Loucy (cell line): ENCODE results near the gene KLF9.

ENCODE experiments used
- EZH2phosphoT487 ChIP-seq: fragments of 200-600 bp; IDR thresholded peaks from 2 replicates; pipeline ENCODE4 v1.6.1; 2018; ENCODE audit warnings: antibody characterized with exemption, mild to moderate bottlenecking, moderate library complexity, borderline replicate concordance
- TF ChIP-seq, protein P1 (sequence below): fragments of 200-600 bp; sonication (generic); conservative IDR thresholded peaks from 2 replicates; pipeline ENCODE4 v1.5.1; 2014; ENCODE audit warnings: mild to moderate bottlenecking, antibody characterized with exemption, low read length

DNA sequence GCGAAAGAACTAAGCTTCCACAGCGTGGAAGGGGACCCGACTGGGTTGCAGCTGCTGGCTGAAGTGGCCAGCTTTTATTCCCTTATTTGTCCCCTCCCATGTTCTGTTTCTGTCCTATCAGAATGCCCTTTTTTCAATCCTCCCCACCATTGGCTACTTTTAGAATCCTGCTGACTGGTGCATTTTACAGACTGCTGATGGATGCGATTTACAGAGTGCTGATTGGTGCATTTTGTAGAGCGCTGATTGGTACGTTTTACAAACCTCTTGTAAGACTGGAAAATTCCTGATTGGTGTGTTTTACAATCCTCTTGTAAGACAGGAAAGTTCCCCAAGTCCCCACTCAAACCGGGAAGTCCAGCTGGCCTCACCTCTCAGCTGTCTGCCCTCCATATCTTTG, 50.7 kb downstream of the KLF9 start:
- TF ChIP-seq, protein P1, sequence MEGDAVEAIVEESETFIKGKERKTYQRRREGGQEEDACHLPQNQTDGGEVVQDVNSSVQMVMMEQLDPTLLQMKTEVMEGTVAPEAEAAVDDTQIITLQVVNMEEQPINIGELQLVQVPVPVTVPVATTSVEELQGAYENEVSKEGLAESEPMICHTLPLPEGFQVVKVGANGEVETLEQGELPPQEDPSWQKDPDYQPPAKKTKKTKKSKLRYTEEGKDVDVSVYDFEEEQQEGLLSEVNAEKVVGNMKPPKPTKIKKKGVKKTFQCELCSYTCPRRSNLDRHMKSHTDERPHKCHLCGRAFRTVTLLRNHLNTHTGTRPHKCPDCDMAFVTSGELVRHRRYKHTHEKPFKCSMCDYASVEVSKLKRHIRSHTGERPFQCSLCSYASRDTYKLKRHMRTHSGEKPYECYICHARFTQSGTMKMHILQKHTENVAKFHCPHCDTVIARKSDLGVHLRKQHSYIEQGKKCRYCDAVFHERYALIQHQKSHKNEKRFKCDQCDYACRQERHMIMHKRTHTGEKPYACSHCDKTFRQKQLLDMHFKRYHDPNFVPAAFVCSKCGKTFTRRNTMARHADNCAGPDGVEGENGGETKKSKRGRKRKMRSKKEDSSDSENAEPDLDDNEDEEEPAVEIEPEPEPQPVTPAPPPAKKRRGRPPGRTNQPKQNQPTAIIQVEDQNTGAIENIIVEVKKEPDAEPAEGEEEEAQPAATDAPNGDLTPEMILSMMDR = no peak
- no peak for TF ChIP-seq EZH2phosphoT487
